Testis (tissue), 3 donors: ENCODE data around the gene C7orf57. TPM values are rescaled to one million over a fixed set of nuclear protein-coding genes. Genes with fewer than 3 reads are reported as not detected.
A peak's percentile ranks its signal among the peaks of the same experiment; 100 is the strongest.

Experiments used
- DNase-seq: peaks from one replicate; pipeline ENCODE4 v3.0.0-alpha.2; 2019
- H3K27ac ChIP-seq, 2 donors: fragments of 200-600 bp; sonication (generic); one replicate each; pipeline ENCODE4 v1.5.1; 2019
- H3K27me3 ChIP-seq: fragments of 200-600 bp; sonication (generic); one replicate; pipeline ENCODE4 v1.5.1; 2019
- H3K36me3 ChIP-seq: fragments of 200-600 bp; sonication (generic); one replicate; pipeline ENCODE4 v1.5.1; 2017; ENCODE audit warnings: low read depth; ENCODE audit errors: missing control alignments
- H3K4me1 ChIP-seq: fragments of 200-600 bp; sonication (generic); one replicate; pipeline ENCODE4 v1.5.1; 2019
- H3K4me3 ChIP-seq, 2 donors: fragments of 200-600 bp; sonication (generic); one replicate each; pipeline ENCODE4 v1.5.1; 2017 to 2019
- H3K9me3 ChIP-seq: fragments of 200-600 bp; sonication (generic); one replicate; pipeline ENCODE4 v1.5.1; 2017
- POLR2A ChIP-seq: fragments of 450-650 bp; IDR thresholded peaks from one replicate; pipeline ENCODE4 v1.6.1; 2017; ENCODE audit warnings: antibody characterized with exemption, mild to moderate bottlenecking, moderate library complexity
- WGBS, 2 donors: methylation state at CpG; one replicate each; pipeline ENCODE4 v1.1.5; 2018; 5-methylcytosine and 5-hydroxymethylcytosine counted together
- intact Hi-C: fragments of 100-400 bp; cut with DNase I; formaldehyde crosslinking; loops from one replicate; pipeline ENCODE4 v1.15.1; 2023; ENCODE audit warnings: low total_unique reads
- polyA plus RNA-seq: library from polyadenylated mRNA; stranded (reverse); fragments of 350-450 nt; fragmentation: Illumina TruSeq; extraction: RNeasy Lipid Tissue Mini Kit (QIAGEN cat#74804); gene quantifications from one replicate; pipeline ENCODE4 v1.2.3, GENCODE V29; 2014; ENCODE audit warnings: low read depth, low replicate concordance; ENCODE audit not compliant: insufficient read depth
- total RNA-seq, 2 donors: library from RNA; depleted of rRNA; stranded (reverse); fragments of >200 nt; gene quantifications; one replicate each; pipeline ENCODE4 v1.2.3, GENCODE V29; 2016
- TF ChIP-seq, protein P1 (sequence below), 3 experiments: fragments of 450-650 bp in 2 of 3; fragments of 200-600 bp in 1 of 3; sonication (generic) in 1 of 3; IDR thresholded peaks; one replicate each; pipeline ENCODE4 v1.5.1; 2016 to 2019; ENCODE audit warnings: antibody characterized with exemption in 3 of 3, mild to moderate bottlenecking in 2 of 3, moderate library complexity in 1 of 3

Gene C7orf57
- total and polyA plus RNA-seq, 3 donors from 2014 or later = 2.8 to 12.3 (median 7.8) TPM

- intact Hi-C loops = loop anchor here (10.0 kb wide), 1 partner anchor 163 kb away; the partner anchor contains the start of gene PKD1L1
- H3K4me1 ChIP-seq = peaks cover 4% of the 10 kb centered on the region
- TF ChIP-seq POLR2A = no peak
- DNase-seq = no peak
- H3K27me3 ChIP-seq = no peaks in the 10 kb centered on the region
- H3K9me3 ChIP-seq = no peaks in the 10 kb centered on the region
- H3K27ac ChIP-seq = no peak overlapping the region
- no peaks in the 10 kb centered on the region for H3K36me3 ChIP-seq
- WGBS, 2 donors = 93 to 95% methylated on average over 16 to 18 of the region's 18 CpGs
- H3K4me3 ChIP-seq = no peak overlapping the region
Observed at GRCh38 chr7:48107926-48108472, 72.7 kb downstream of the C7orf57 start.

- Histone ChIP-seq H3K27ac (no peak overlapping the region), H3K4me1 (peaks cover 4% of the 10 kb centered on the region), H3K4me3 (no peak overlapping the region), H3K36me3 (no peaks in the 10 kb centered on the region), H3K27me3 (no peaks in the 10 kb centered on the region), H3K9me3 (no peaks in the 10 kb centered on the region)
- no peak for DNase-seq
- WGBS, 2 donors = 94 to 95% methylated on average over 4 to 5 of the region's 5 CpGs
- intact Hi-C loops = loop anchor here (10.0 kb wide), 1 partner anchor 164 kb away; the partner anchor contains the start of gene PKD1L1
- no peak for TF ChIP-seq POLR2A
- TF ChIP-seq, protein P1, sequence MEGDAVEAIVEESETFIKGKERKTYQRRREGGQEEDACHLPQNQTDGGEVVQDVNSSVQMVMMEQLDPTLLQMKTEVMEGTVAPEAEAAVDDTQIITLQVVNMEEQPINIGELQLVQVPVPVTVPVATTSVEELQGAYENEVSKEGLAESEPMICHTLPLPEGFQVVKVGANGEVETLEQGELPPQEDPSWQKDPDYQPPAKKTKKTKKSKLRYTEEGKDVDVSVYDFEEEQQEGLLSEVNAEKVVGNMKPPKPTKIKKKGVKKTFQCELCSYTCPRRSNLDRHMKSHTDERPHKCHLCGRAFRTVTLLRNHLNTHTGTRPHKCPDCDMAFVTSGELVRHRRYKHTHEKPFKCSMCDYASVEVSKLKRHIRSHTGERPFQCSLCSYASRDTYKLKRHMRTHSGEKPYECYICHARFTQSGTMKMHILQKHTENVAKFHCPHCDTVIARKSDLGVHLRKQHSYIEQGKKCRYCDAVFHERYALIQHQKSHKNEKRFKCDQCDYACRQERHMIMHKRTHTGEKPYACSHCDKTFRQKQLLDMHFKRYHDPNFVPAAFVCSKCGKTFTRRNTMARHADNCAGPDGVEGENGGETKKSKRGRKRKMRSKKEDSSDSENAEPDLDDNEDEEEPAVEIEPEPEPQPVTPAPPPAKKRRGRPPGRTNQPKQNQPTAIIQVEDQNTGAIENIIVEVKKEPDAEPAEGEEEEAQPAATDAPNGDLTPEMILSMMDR (IDR thresholded peaks at IDR 0.05) = no peak
Observed at GRCh38 chr7:48108959-48109847, 73.9 kb downstream of the C7orf57 start.

GRCh38 chr7:48109848-48110663 lies 74.7 kb downstream of the C7orf57 start:
- no peak for TF ChIP-seq POLR2A
- TF ChIP-seq, protein P1 (IDR thresholded peaks at IDR 0.05) = peak; percentile 95 to 99 (median 97)
- H3K4me3 ChIP-seq = no peak overlapping the region
- no peaks in the 10 kb centered on the region for H3K9me3 ChIP-seq
- H3K36me3 ChIP-seq = no peaks in the 10 kb centered on the region
- H3K27ac ChIP-seq = no peak overlapping the region
- intact Hi-C loops = loop anchor here (10.0 kb wide), 1 partner anchor 165 kb away; the partner anchor contains the start of gene PKD1L1
- WGBS, 2 donors = 29 to 33% methylated on average over 9 of the region's 9 CpGs
- peaks cover 4% of the 10 kb centered on the region for H3K4me1 ChIP-seq
- peak; percentile 90 for DNase-seq
- H3K27me3 ChIP-seq = no peaks in the 10 kb centered on the region

DNA sequence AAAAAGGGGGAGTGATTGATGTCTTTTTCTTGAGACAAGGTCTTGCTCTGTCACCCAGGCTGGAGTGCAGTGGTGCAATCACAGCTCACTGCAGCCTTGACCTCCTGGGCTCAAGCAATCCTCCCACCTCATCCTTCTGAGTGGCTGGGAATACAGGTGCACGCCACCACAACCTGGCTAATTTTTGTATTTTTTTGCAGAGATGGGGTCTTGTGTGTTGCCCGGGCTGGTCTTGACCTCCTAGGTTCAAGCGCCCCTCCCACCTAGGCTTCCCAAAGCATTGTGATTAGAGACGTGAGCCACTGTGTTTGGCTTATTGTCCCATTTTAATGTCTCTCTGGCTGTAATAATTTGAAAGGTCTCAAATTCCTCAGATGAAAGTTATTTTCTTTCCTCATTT lies 75.5 kb downstream of the C7orf57 start:
- TF ChIP-seq, protein P1 (IDR thresholded peaks at IDR 0.05) = no peak
- no peak for TF ChIP-seq POLR2A
- H3K9me3 ChIP-seq = no peaks in the 10 kb centered on the region
- intact Hi-C loops = no loop called here
- peaks cover 4% of the 10 kb centered on the region for H3K4me1 ChIP-seq
- no peak for DNase-seq
- 57 to 77% methylated on average over 4 of the region's 4 CpGs for WGBS, 2 donors
- H3K36me3 ChIP-seq = no peaks in the 10 kb centered on the region
- H3K27me3 ChIP-seq = no peaks in the 10 kb centered on the region
- no peak overlapping the region for H3K27ac ChIP-seq
- H3K4me3 ChIP-seq = no peak overlapping the region

Other genes starting within 250 kb of the C7orf57 start
- 1 to 10 TPM; 4.0 to 4.8 TPM for gene PKD1L1, start 87.1 kb upstream of the C7orf57 start, total RNA-seq
- gene PKD1L1, start 87.1 kb upstream of the C7orf57 start, polyA plus RNA-seq = 4.2 TPM
- gene HUS1, start 55.9 kb upstream of the C7orf57 start, total RNA-seq = 10 to 100 TPM; 39.4 to 40.3 TPM
- gene HUS1, start 55.9 kb upstream of the C7orf57 start, polyA plus RNA-seq = 18.4 TPM
- gene SUN3, start 6.4 kb upstream of the C7orf57 start, total RNA-seq = 10 to 100 TPM; 12.8 to 29.1 TPM
- 64.5 TPM for gene SUN3, start 6.4 kb upstream of the C7orf57 start, polyA plus RNA-seq
- 10 to 100 TPM; 17.2 to 20.8 TPM for gene UPP1, start 53.7 kb downstream of the C7orf57 start, total RNA-seq
- gene UPP1, start 53.7 kb downstream of the C7orf57 start, polyA plus RNA-seq = 13.1 TPM
- 1 to 10 TPM; 4.3 to 7.3 TPM for gene ABCA13, start 135.9 kb downstream of the C7orf57 start, total RNA-seq
- gene ABCA13, start 135.9 kb downstream of the C7orf57 start, polyA plus RNA-seq = 3.5 TPM